CD8-positive, alpha-beta memory T cell (primary cell): Measurements from ENCODE around the gene GATAD2A. TPM values are rescaled to one million over a fixed set of nuclear protein-coding genes. Genes with fewer than 3 reads are reported as not detected.
A peak's percentile ranks its signal among the peaks of the same experiment; 100 is the strongest.

Experiments used
- CTCF ChIA-PET: fragments of 350-600 bp; sonication (Branson Sonifier 250); formaldehyde crosslinking; loops from one replicate; lab custom pipeline; 2021; ENCODE audit warnings: antibody characterized with exemption; lab: Charles Lee
- POLR2A ChIA-PET: fragments of 350-600 bp; sonication (Branson Sonifier 250); formaldehyde crosslinking; loops from one replicate; lab custom pipeline; 2021; ENCODE audit warnings: antibody characterized with exemption; lab: Charles Lee
- DNase-seq, 5 donors: peaks; one replicate each; pipeline versions ENCODE4 v3.0.0 to v3.0.0-alpha.2; 2020 to 2022; ENCODE audit warnings: mixed read lengths in 1 of 5
- H3K27ac ChIP-seq: one replicate; pipeline ENCODE4 v1.7.0; 2013; ENCODE audit warnings: low read depth, mild to moderate bottlenecking, low read length, moderate library complexity
- H3K27me3 ChIP-seq: 2 replicates; pipeline ENCODE4 v1.7.0; 2013; ENCODE audit warnings: low read length, mild to moderate bottlenecking; ENCODE audit not compliant: insufficient read depth, poor library complexity, severe bottlenecking
- H3K36me3 ChIP-seq: 2 replicates; pipeline ENCODE4 v1.7.0; 2013; ENCODE audit warnings: mild to moderate bottlenecking, low read length, moderate library complexity; ENCODE audit not compliant: insufficient read depth
- H3K4me1 ChIP-seq: 2 replicates; pipeline ENCODE4 v1.7.0; 2013; ENCODE audit warnings: mild to moderate bottlenecking, low read length, moderate library complexity; ENCODE audit not compliant: insufficient read depth
- H3K4me3 ChIP-seq: 2 replicates; pipeline ENCODE4 v1.7.0; 2013; ENCODE audit warnings: mild to moderate bottlenecking, low read length
- H3K9me3 ChIP-seq: 2 replicates; pipeline ENCODE4 v1.7.0; 2013; ENCODE audit warnings: mild to moderate bottlenecking, low read length
- H3K27ac Mint-ChIP-seq, 8 donors: one replicate each; pipeline ENCODE4 v1.8.0; 2020 to 2021; ENCODE audit warnings: mixed read lengths in 8 of 8, mild to moderate bottlenecking in 6 of 8, inconsistent platforms in 3 of 8, moderate library complexity in 3 of 8
- H3K27me3 Mint-ChIP-seq, 2 donors: one replicate each; pipeline ENCODE4 v1.8.0; 2020 to 2021; ENCODE audit warnings: mixed read lengths in 2 of 2, mild to moderate bottlenecking in 1 of 2, moderate library complexity in 1 of 2
- H3K36me3 Mint-ChIP-seq, 3 donors: one replicate each; pipeline ENCODE4 v1.8.0; 2020 to 2021; ENCODE audit warnings: mixed read lengths in 3 of 3, inconsistent platforms in 1 of 3, mild to moderate bottlenecking in 1 of 3
- H3K4me1 Mint-ChIP-seq, 3 donors: one replicate each; pipeline ENCODE4 v1.8.0; 2020 to 2021; ENCODE audit warnings: mixed read lengths in 3 of 3, inconsistent platforms in 1 of 3, mild to moderate bottlenecking in 1 of 3
- H3K4me3 Mint-ChIP-seq, 7 donors: one replicate each; pipeline ENCODE4 v1.8.0; 2020 to 2021; ENCODE audit warnings: mixed read lengths in 7 of 7, mild to moderate bottlenecking in 6 of 7, moderate library complexity in 4 of 7, inconsistent platforms in 2 of 7
- H3K9me3 Mint-ChIP-seq, 5 donors: one replicate each; pipeline ENCODE4 v1.8.0; 2020 to 2022; ENCODE audit warnings: mixed read lengths in 5 of 5, mild to moderate bottlenecking in 3 of 5, moderate library complexity in 2 of 5, inconsistent platforms in 1 of 5
- polyA plus RNA-seq: library from polyadenylated mRNA; unstranded; fragments of 300-500 nt; fragmentation: Illumina TruSeq; gene quantifications from one replicate; pipeline ENCODE4 v1.2.3, GENCODE V29; 2021
- total RNA-seq, 2 experiments: library from RNA; stranded (reverse); gene quantifications; one replicate each; pipeline ENCODE4 v1.2.3, GENCODE V29; 2021

Gene GATAD2A
- total and polyA plus RNA-seq, 3 experiments from 2014 or later = 46.9 to 182 (median 176) TPM

DNA sequence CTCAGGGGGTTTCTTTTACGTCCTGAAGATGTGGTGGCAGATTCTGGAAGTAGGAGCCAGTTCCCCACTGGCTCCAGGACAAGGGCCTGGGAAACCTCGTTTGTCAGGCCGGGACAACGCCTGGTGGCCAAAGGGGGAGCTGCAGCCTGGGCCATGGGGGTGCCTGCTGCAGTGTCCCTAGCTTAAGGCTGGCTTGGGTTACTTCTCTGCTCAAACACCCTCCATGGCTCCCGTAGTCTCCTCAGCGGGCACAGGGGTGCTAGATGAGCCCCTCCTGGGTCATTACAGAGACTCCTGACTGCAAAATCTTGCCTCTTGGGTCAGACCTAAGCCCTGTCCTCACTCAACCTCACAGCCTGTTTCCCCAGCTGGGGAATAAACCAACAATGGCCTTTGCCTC is 147.3 kb downstream of the GATAD2A start:
- no peaks in the 10 kb centered on the region for H3K9me3 Mint-ChIP-seq
- no peaks in the 10 kb centered on the region for H3K9me3 ChIP-seq
- H3K4me1 Mint-ChIP-seq = peaks cover 0 to 4% (median 0%) of the 10 kb centered on the region in 3 donors
- no peaks in the 10 kb centered on the region for H3K36me3 ChIP-seq
- no peak overlapping the region for H3K4me3 Mint-ChIP-seq
- no peaks in the 10 kb centered on the region for H3K27me3 ChIP-seq
- no peak overlapping the region for H3K27ac Mint-ChIP-seq
- no peak for DNase-seq
- no peaks in the 10 kb centered on the region for H3K36me3 Mint-ChIP-seq
- peaks cover 4 to 8% of the 10 kb centered on the region in 2 donors for H3K27me3 Mint-ChIP-seq
- H3K4me3 ChIP-seq = no peak overlapping the region
- H3K27ac ChIP-seq = no peak overlapping the region
- CTCF ChIA-PET = interaction anchor here (1.1 to 4.5 kb wide), 5 partner anchors 8 to 91 kb away, joined by 3 to 21 read pairs (median 4); partner anchors contain the start of gene GMIP
- H3K4me1 ChIP-seq = no peaks in the 10 kb centered on the region
- POLR2A ChIA-PET = no interaction called here

DNA sequence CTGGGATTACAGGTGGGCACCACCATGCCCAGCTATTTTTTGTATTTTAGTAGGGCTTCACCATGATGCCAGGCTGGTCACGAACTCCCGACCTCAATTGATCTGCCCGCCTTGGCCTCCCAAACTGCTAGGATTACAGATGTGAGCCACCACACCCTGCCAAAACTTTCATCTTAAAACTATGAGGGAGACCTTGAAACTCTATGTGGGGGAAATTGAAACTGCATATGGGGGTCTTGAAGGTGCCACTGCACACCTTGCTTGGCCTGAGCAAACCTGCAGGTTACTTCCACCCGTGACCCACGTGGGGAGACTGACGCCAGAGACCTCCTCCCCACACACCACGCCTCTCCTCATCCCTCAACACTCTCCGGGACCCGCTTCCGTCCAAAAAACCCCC is 148.2 kb downstream of the GATAD2A start:
- Histone ChIP-seq H3K36me3 (no peaks in the 10 kb centered on the region), H3K4me1 (no peaks in the 10 kb centered on the region), H3K27me3 (no peaks in the 10 kb centered on the region), H3K27ac (no peak overlapping the region), H3K9me3 (no peaks in the 10 kb centered on the region), H3K4me3 (no peak overlapping the region)
- Mint-ChIP-seq H3K9me3 (no peaks in the 10 kb centered on the region), H3K27me3 (peaks cover 4 to 8% of the 10 kb centered on the region in 2 donors), H3K36me3 (peaks cover 0 to 2% (median 0%) of the 10 kb centered on the region in 3 donors), H3K27ac (peak overlapping the region in 1 of 8 donors; percentile 94), H3K4me3 (no peak overlapping the region), H3K4me1 (peaks cover 0 to 4% (median 3%) of the 10 kb centered on the region in 3 donors)
- ChIA-PET POLR2A (interaction anchor here (1.1 kb wide), 1 partner anchor 75 kb away, joined by 3 read pairs; no protein-coding TSS in a partner anchor), CTCF (interaction anchor here (0.7 to 3.3 kb wide), 15 partner anchors 9 to 179 kb away, joined by 3 to 29 read pairs (median 4); partner anchors contain the start of gene ZNF14)
- no peak for DNase-seq

DNA sequence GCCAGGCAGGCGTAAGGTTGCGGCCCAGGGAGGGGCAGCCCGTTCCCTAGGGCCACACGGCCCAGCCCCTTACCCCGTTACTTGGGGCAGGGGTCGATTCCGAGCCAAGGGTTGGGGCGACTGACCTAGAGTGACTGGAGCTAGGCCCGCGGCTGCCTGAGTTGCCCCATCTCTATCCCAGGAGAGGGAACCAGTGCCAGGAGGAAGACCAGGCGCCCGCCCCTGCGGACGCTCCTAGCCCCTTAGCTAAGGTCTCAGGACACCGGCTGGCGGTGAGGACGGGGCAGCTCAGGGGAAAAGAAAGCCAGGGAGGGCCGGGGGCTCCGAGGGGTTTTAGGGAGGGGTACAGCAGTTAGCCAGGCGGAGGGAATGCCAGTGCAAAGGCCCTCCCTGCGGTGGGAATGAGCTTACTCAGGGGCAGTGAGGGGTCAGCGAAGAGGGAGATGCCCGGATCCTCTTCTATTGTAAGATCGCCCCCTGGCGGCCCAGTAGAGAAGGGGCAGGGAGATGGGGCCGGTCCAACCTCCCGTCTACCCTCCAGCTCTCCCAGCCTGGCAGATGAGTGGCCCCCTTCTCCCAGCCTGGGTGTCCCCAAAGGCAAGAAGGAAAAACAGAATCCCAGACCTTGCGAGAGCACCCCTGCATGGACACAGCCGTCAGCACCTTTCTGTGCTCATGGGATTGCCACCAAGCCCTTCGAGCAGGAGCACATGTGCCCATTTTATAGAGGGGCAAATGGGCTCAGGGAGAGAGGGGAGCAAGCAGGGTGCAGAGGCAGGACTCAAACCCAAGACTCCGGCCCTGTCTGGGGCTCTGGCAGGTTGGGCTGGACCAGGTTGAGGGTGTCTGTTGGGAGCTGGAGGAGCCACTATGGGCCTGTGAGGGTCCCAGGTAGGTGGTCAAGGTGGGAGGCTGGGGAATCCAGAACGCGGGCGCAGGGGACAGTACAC is 148.9 kb downstream of the GATAD2A start:
- Mint-ChIP-seq H3K27me3 (peaks cover 0 to 4% of the 10 kb centered on the region in 2 donors), H3K4me3 (no peak overlapping the region), H3K4me1 (peaks cover 3 to 4% (median 4%) of the 10 kb centered on the region in 3 donors), H3K9me3 (no peaks in the 10 kb centered on the region), H3K36me3 (peaks cover 0 to 8% (median 3%) of the 10 kb centered on the region in 3 donors), H3K27ac (peak overlapping the region in 1 of 8 donors; percentile 58)
- no peaks in the 10 kb centered on the region for H3K36me3 ChIP-seq
- no peaks in the 10 kb centered on the region for H3K27me3 ChIP-seq
- H3K4me3 ChIP-seq = no peak overlapping the region
- CTCF ChIA-PET = interaction anchor here (0.6 to 3.3 kb wide), 22 partner anchors 9 to 179 kb away, joined by 3 to 29 read pairs (median 4); partner anchors contain the start of genes GMIP and ZNF14
- peak; percentile 33 to 65 (median 37) for DNase-seq
- POLR2A ChIA-PET = interaction anchor here (1.0 to 1.1 kb wide), 2 partner anchors 72 to 74 kb away, joined by 3 read pairs; no protein-coding TSS in a partner anchor
- no peak overlapping the region for H3K27ac ChIP-seq
- no peaks in the 10 kb centered on the region for H3K4me1 ChIP-seq
- no peaks in the 10 kb centered on the region for H3K9me3 ChIP-seq

DNA sequence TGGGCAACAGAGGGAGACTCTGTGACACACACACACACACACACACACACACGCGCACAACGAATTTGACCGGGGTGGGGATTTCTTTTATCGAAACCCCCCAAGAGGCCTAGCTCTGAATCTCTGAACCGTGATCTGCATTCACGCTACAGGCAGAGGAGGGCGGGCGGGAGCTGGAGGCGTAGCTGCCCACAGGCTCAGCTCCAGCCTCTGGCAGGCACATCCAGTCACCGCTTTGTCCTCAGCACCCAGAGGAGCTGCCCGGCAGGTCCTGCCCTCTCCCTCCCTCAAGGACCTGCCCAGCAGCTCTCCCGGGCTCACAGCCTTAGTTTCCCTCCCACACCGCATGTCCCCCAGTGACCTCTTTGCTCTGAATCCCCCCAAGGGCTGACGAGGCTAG is 152.6 kb downstream of the GATAD2A start:
- Histone ChIP-seq H3K4me3 (no peak overlapping the region), H3K27me3 (no peaks in the 10 kb centered on the region), H3K9me3 (no peaks in the 10 kb centered on the region), H3K4me1 (peaks cover 8% of the 10 kb centered on the region), H3K27ac (no peak overlapping the region), H3K36me3 (no peaks in the 10 kb centered on the region)
- no peak for DNase-seq
- CTCF ChIA-PET = interaction anchor here (0.5 to 1.9 kb wide), 2 partner anchors 14 to 86 kb away, joined by 3 to 4 read pairs; partner anchors contain the start of gene GMIP
- peaks cover 0 to 28% (median 6%) of the 10 kb centered on the region in 3 donors for H3K36me3 Mint-ChIP-seq
- POLR2A ChIA-PET = interaction anchor here (0.5 kb wide), 1 partner anchor 100 kb away, joined by 13 read pairs; no protein-coding TSS in a partner anchor
- H3K4me3 Mint-ChIP-seq = no peak overlapping the region
- H3K4me1 Mint-ChIP-seq = peaks cover 3 to 6% (median 4%) of the 10 kb centered on the region in 3 donors
- peak overlapping the region in 3 of 8 donors; percentile 36 to 93 (median 52) for H3K27ac Mint-ChIP-seq
- no peaks in the 10 kb centered on the region for H3K27me3 Mint-ChIP-seq
- H3K9me3 Mint-ChIP-seq = no peaks in the 10 kb centered on the region

Other genes with a start within 250 kb of the GATAD2A start
- 1 to 10 TPM; 1.5 to 2.0 TPM for gene MEF2B, start 235.4 kb upstream of the GATAD2A start, total RNA-seq
- gene MEF2B, start 235.4 kb upstream of the GATAD2A start, polyA plus RNA-seq = not detected
- 10 to 100 TPM; 37.3 to 40.1 TPM for gene BORCS8, start 213.5 kb upstream of the GATAD2A start, total RNA-seq
- 18.7 TPM for gene BORCS8, start 213.5 kb upstream of the GATAD2A start, polyA plus RNA-seq
- gene RFXANK, start 213.4 kb upstream of the GATAD2A start, total RNA-seq = 100 to 1,000 TPM in 1 of 2 experiments, 10 to 100 TPM in 1; 98.4 to 101 TPM
- gene RFXANK, start 213.4 kb upstream of the GATAD2A start, polyA plus RNA-seq = 71.2 TPM
- 10 to 100 TPM; 59.5 to 60.7 TPM for gene NR2C2AP, start 202.3 kb upstream of the GATAD2A start, total RNA-seq
- 35.4 TPM for gene NR2C2AP, start 202.3 kb upstream of the GATAD2A start, polyA plus RNA-seq
- gene NCAN, start 193.7 kb upstream of the GATAD2A start, total RNA-seq = under 1 TPM in 1 of 2 experiments, not detected in 1; 0.04 TPM
- not detected for gene NCAN, start 193.7 kb upstream of the GATAD2A start, polyA plus RNA-seq
- gene TM6SF2, start 132.4 kb upstream of the GATAD2A start, total RNA-seq = not detected
- gene TM6SF2, start 132.4 kb upstream of the GATAD2A start, polyA plus RNA-seq = not detected
- gene SUGP1, start 85.2 kb upstream of the GATAD2A start, total RNA-seq = 10 to 100 TPM; 64.7 to 65.9 TPM
- gene SUGP1, start 85.2 kb upstream of the GATAD2A start, polyA plus RNA-seq = 40.8 TPM
- 10 to 100 TPM; 52.3 to 59.4 TPM for gene MAU2, start 84.8 kb upstream of the GATAD2A start, total RNA-seq
- gene MAU2, start 84.8 kb upstream of the GATAD2A start, polyA plus RNA-seq = 27.6 TPM
- 1 to 10 TPM; 3.1 to 3.4 TPM for gene TSSK6, start 109.9 kb downstream of the GATAD2A start, total RNA-seq
- gene TSSK6, start 109.9 kb downstream of the GATAD2A start, polyA plus RNA-seq = 1.4 TPM
- 100 to 1,000 TPM; 337 to 341 TPM for gene NDUFA13, start 110.5 kb downstream of the GATAD2A start, total RNA-seq
- gene NDUFA13, start 110.5 kb downstream of the GATAD2A start, polyA plus RNA-seq = 334 TPM
- gene YJEFN3, start 123.2 kb downstream of the GATAD2A start, total RNA-seq = 1 to 10 TPM; 6.5 to 7.5 TPM
- gene YJEFN3, start 123.2 kb downstream of the GATAD2A start, polyA plus RNA-seq = not detected
- gene CILP2, start 132.6 kb downstream of the GATAD2A start, total RNA-seq = under 1 TPM; 0.07 to 0.11 TPM
- gene CILP2, start 132.6 kb downstream of the GATAD2A start, polyA plus RNA-seq = 0.33 TPM
- 10 to 100 TPM; 15.0 to 17.1 TPM for gene PBX4, start 213.0 kb downstream of the GATAD2A start, total RNA-seq
- gene PBX4, start 213.0 kb downstream of the GATAD2A start, polyA plus RNA-seq = 8.3 TPM
- 10 to 100 TPM; 23.6 to 24.8 TPM for gene LPAR2, start 222.5 kb downstream of the GATAD2A start, total RNA-seq
- gene LPAR2, start 222.5 kb downstream of the GATAD2A start, polyA plus RNA-seq = 37.8 TPM
- gene GMIP, start 238.0 kb downstream of the GATAD2A start, total RNA-seq = 10 to 100 TPM; 54.5 to 60.3 TPM
- gene GMIP, start 238.0 kb downstream of the GATAD2A start, polyA plus RNA-seq = 71.3 TPM